ENCODE data around the gene RNF150. TPM values are rescaled to one million over a fixed set of nuclear protein-coding genes. Genes with fewer than 3 reads are reported as not detected.
A peak's percentile ranks its signal among the peaks of the same experiment; 100 is the strongest.

Gene RNF150
- total RNA-seq, 1 experiment from 2014 or later, result 0.15 TPM

DNA sequence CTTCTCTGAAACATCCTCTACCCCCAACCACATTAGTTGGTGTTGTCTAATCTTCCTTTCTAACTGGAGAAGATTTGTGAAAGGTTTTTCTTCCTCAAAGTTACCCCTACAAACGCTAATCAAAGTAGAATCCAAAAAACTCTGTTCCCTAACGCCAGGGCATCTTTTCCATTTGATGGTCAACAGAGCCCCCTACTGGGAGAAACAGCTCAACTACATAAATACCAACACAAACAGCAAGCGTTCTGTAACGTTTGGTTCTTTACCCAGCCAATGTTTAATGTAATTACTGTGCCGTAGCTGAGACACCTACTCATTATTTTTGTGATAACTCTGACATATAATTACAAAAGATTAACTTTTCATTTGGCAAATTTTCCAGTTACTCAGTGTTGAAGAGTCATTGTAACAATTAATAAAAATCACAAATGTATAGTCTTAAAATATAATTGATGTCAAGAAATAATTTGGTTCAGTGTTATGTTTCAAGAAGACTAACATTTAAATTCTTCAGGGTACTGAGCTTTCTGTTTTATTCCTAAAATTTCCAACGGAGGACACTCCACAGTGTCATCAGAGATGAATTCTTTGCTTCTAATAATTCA lies 282.1 kb downstream of the RNF150 start:
- Histone ChIP-seq H3F3A (ENCODE audit: insufficient read depth, low read depth) (peaks cover 1% of the 10 kb centered on the region; the same call in 1 of the 2 replicates), H3K79me2 (ENCODE audit: low read depth) (no peaks in the 10 kb centered on the region), H3K27ac (no peak overlapping the region), H2AFZ (no peak overlapping the region), H4K20me1 (ENCODE audit: insufficient read depth) (no peaks in the 10 kb centered on the region), H3K4me1 (replicated peaks; ENCODE audit: insufficient read depth) (peaks cover 2% of the 10 kb centered on the region), H3K4me3 (no peak overlapping the region), H3K9me3 (ENCODE audit: insufficient read depth, low read depth) (no peaks in the 10 kb centered on the region), H3K36me3 (ENCODE audit: low read depth) (no peaks in the 10 kb centered on the region), H3K4me2 (no peak overlapping the region), H3K27me3 (ENCODE audit: insufficient read depth, low read depth) (no peaks in the 10 kb centered on the region), H3K9me2 (ENCODE audit: insufficient read depth) (no peaks in the 10 kb centered on the region)
- TF ChIP-seq, protein P1, sequence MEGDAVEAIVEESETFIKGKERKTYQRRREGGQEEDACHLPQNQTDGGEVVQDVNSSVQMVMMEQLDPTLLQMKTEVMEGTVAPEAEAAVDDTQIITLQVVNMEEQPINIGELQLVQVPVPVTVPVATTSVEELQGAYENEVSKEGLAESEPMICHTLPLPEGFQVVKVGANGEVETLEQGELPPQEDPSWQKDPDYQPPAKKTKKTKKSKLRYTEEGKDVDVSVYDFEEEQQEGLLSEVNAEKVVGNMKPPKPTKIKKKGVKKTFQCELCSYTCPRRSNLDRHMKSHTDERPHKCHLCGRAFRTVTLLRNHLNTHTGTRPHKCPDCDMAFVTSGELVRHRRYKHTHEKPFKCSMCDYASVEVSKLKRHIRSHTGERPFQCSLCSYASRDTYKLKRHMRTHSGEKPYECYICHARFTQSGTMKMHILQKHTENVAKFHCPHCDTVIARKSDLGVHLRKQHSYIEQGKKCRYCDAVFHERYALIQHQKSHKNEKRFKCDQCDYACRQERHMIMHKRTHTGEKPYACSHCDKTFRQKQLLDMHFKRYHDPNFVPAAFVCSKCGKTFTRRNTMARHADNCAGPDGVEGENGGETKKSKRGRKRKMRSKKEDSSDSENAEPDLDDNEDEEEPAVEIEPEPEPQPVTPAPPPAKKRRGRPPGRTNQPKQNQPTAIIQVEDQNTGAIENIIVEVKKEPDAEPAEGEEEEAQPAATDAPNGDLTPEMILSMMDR (conservative IDR thresholded peaks at IDR 0.05), result peak; percentile 84
- no peak for TF ChIP-seq EZH2 (IDR thresholded peaks at IDR 0.05; ENCODE audit: low read depth)
- CTCF ChIA-PET, result interaction anchor here (0.7 to 1.2 kb wide), 5 partner anchors 108 to 1374 kb away, joined by 3 to 11 read pairs (median 3); no protein-coding TSS in a partner anchor
- intact Hi-C loops (cut with micrococcal nuclease; ENCODE audit: unreplicated experiment), result loop anchor here (1.0 to 10.0 kb wide), 8 partner anchors 214 to 1194 kb away; partner anchors contain the start of gene MAML3
- BruUV-seq (replicated peaks), result no TSS peak
- peak; percentile 41 to 43 for DNase-seq
- POLR2A ChIA-PET (ENCODE audit: unreplicated experiment), result interaction anchor here (0.6 kb wide), 1 partner anchor 95 kb away, joined by 7 read pairs; the partner anchor contains the start of gene TBC1D9

DNA sequence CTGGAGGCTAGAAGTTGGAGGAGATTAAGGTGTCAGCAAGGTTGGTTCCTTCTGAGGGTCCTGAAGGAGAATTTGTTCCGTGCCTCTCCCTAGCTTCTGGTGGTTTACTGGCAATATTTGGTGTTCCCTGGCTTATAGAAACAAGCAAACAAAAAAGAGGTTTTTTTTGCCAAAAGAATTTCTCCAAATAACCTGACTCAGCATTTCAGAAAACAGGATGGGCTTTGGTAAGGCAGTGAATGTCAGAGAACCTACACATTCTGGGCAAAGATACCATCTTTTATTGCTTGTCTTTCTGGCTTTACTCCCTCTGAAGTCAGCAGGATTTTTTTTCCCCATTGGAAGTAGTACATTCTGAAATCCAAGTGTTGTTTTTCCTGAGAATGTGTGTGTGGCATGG lies 283.7 kb downstream of the RNF150 start:
- H3K4me2 ChIP-seq, result no peak overlapping the region
- no peaks in the 10 kb centered on the region for H3K9me3 ChIP-seq (ENCODE audit: insufficient read depth, low read depth)
- BruUV-seq (replicated peaks), result no TSS peak
- H3K4me3 ChIP-seq, result no peak overlapping the region
- no peaks in the 10 kb centered on the region for H3K4me1 ChIP-seq (replicated peaks; ENCODE audit: insufficient read depth)
- POLR2A ChIA-PET (ENCODE audit: unreplicated experiment), result no interaction called here
- intact Hi-C loops (cut with micrococcal nuclease; ENCODE audit: unreplicated experiment), result no loop called here
- no peaks in the 10 kb centered on the region for H3K27me3 ChIP-seq (ENCODE audit: insufficient read depth, low read depth)
- no peaks in the 10 kb centered on the region for H3F3A ChIP-seq (ENCODE audit: insufficient read depth, low read depth)
- no peak for DNase-seq
- no peak for TF ChIP-seq EZH2 (IDR thresholded peaks at IDR 0.05; ENCODE audit: low read depth)
- TF ChIP-seq, protein P1 (conservative IDR thresholded peaks at IDR 0.05), result no peak
- CTCF ChIA-PET, result interaction anchor here (0.7 kb wide), 1 partner anchor 214 kb away, joined by 10 read pairs; no protein-coding TSS in a partner anchor
- no peaks in the 10 kb centered on the region for H3K9me2 ChIP-seq (ENCODE audit: insufficient read depth)
- H4K20me1 ChIP-seq (ENCODE audit: insufficient read depth), result no peaks in the 10 kb centered on the region
- H3K36me3 ChIP-seq (ENCODE audit: low read depth), result no peaks in the 10 kb centered on the region
- H3K27ac ChIP-seq, result no peak overlapping the region
- H2AFZ ChIP-seq, result no peak overlapping the region
- H3K79me2 ChIP-seq (ENCODE audit: low read depth), result no peaks in the 10 kb centered on the region

DNA sequence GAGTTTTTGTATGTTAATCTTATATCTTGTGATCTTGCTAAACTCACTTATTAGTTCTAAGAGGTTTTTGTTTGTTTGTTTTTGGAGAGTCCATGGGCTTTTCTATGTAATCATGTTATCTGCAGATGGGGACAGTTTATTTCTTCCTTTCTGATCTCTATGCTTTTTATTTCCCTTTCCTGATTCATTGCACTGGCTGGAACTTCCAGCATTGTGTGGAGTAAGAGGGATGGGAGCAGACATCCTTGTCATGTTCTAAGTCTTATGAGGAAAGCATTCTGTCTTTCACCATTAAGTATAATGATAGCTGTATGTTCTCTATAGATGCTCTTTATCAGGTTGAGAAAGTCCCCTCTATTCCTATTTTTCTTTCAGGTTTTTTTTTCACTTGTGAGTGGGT lies 286.5 kb downstream of the RNF150 start:
- H3K36me3 ChIP-seq (ENCODE audit: low read depth), result no peaks in the 10 kb centered on the region
- H2AFZ ChIP-seq, result no peak overlapping the region
- intact Hi-C loops (cut with micrococcal nuclease; ENCODE audit: unreplicated experiment), result no loop called here
- no peak for DNase-seq
- no peak for TF ChIP-seq EZH2 (IDR thresholded peaks at IDR 0.05; ENCODE audit: low read depth)
- TF ChIP-seq, protein P1 (conservative IDR thresholded peaks at IDR 0.05), result no peak
- BruUV-seq (replicated peaks), result no TSS peak
- ChIA-PET POLR2A (ENCODE audit: unreplicated experiment) (no interaction called here), CTCF (no interaction called here)
- H3F3A ChIP-seq (ENCODE audit: insufficient read depth, low read depth), result no peaks in the 10 kb centered on the region
- H3K4me1 ChIP-seq (replicated peaks; ENCODE audit: insufficient read depth), result no peaks in the 10 kb centered on the region
- no peaks in the 10 kb centered on the region for H3K9me3 ChIP-seq (ENCODE audit: insufficient read depth, low read depth)
- H3K4me3 ChIP-seq, result no peak overlapping the region
- H3K27me3 ChIP-seq (ENCODE audit: insufficient read depth, low read depth), result no peaks in the 10 kb centered on the region
- no peaks in the 10 kb centered on the region for H3K79me2 ChIP-seq (ENCODE audit: low read depth)
- no peaks in the 10 kb centered on the region for H4K20me1 ChIP-seq (ENCODE audit: insufficient read depth)
- H3K27ac ChIP-seq, result no peak overlapping the region
- no peaks in the 10 kb centered on the region for H3K9me2 ChIP-seq (ENCODE audit: insufficient read depth)
- no peak overlapping the region for H3K4me2 ChIP-seq

Measured in PC-9 (cell line).